Esophagus squamous epithelium (tissue), 5 donors: ENCODE measurements around the gene KIRREL1. TPM values are rescaled to one million over a fixed set of nuclear protein-coding genes. Genes with fewer than 3 reads are reported as not detected.

Experiments
- DNase-seq: peaks from one replicate; lab custom pipeline; 2025; lab: John Stamatoyannopoulos, UW
- H3K27ac ChIP-seq, 4 donors: fragments of 200-600 bp; sonication (generic); one replicate each; pipeline ENCODE4 v1.5.1; 2016 to 2019; ENCODE audit warnings: mild to moderate bottlenecking in 1 of 4
- H3K27me3 ChIP-seq, 4 donors: fragments of 200-600 bp; sonication (generic); 1 replicate in 3 of 4; 2 replicates in 1 of 4; pipeline versions ENCODE4 v1.5.1 to v1.6.0; 2017 to 2021; ENCODE audit warnings: antibody characterized with exemption in 1 of 4
- H3K36me3 ChIP-seq, 3 donors: fragments of 200-600 bp; sonication (generic); one replicate each; pipeline ENCODE4 v1.5.1; 2016 to 2019
- H3K4me1 ChIP-seq, 3 donors: fragments of 200-600 bp; sonication (generic); one replicate each; pipeline ENCODE4 v1.5.1; 2017 to 2019
- H3K4me3 ChIP-seq, 4 donors: fragments of 200-600 bp; sonication (generic); 1 replicate in 3 of 4; 2 replicates in 1 of 4; pipeline ENCODE4 v1.5.1; 2016 to 2019; ENCODE audit warnings: mild to moderate bottlenecking in 2 of 4, moderate library complexity in 1 of 4
- H3K9me3 ChIP-seq, 3 donors: fragments of 200-600 bp; sonication (generic); one replicate each; pipeline ENCODE4 v1.5.1; 2016 to 2019
- POLR2A ChIP-seq, 4 donors: fragments of 450-650 bp; IDR thresholded peaks; one replicate each; pipeline ENCODE4 v1.6.1; 2017; ENCODE audit warnings: antibody characterized with exemption in 4 of 4, mild to moderate bottlenecking in 4 of 4, moderate library complexity in 3 of 4
- WGBS, 2 donors: methylation state at CpG; one replicate each; pipeline ENCODE4 v1.1.5; 2018; 5-methylcytosine and 5-hydroxymethylcytosine counted together
- intact Hi-C: fragments of 100-400 bp; cut with DNase I; formaldehyde crosslinking; loops from one replicate; pipeline ENCODE4 v1.15.0; 2022
- total RNA-seq, 4 donors: library from RNA; depleted of rRNA; stranded (reverse); fragments of >200 nt; gene quantifications; one replicate each; pipeline ENCODE4 v1.1.0, GENCODE V29; 2016
- TF ChIP-seq, protein P1 (sequence below), 6 experiments: fragments of 450-650 bp in 4 of 6; fragments of 200-600 bp in 2 of 6; sonication (generic) in 2 of 6; IDR thresholded peaks; one replicate each; pipeline ENCODE4 v1.5.1; 2016 to 2019; ENCODE audit warnings: antibody characterized with exemption in 6 of 6, mild to moderate bottlenecking in 4 of 6, moderate library complexity in 4 of 6
- donor health status: DM: yes; HTN: yes; CAD: no.

Gene KIRREL1
- total RNA-seq, 4 donors from 2014 or later = 3.6 to 18.9 (median 15.2) TPM

DNA sequence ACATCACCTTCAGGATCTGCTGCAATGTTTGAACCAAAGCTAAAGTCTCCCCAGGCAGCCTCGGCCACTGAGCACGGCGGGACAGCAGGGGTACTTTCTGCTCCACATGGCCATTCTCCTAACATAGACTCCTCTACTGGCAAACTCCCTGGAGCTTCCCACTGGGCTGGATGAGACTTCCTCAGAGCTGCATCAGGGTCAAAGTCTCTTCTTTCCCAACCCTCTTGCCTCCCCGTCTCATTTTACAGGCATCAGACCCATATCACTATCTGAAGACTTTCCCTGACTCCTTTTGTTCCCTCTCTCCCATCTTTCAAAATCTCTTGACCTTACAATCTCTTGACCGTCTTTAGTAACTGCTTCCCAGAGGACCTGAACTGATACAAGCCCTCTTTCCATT is 42.2 kb upstream of the KIRREL1 start:
- Histone ChIP-seq H3K9me3 (no peaks in the 10 kb centered on the region), H3K4me3 (no peak overlapping the region), H3K27me3 (peaks cover 0 to 31% (median 0%) of the 10 kb centered on the region in 4 donors), H3K36me3 (no peaks in the 10 kb centered on the region), H3K27ac (no peak overlapping the region), H3K4me1 (no peaks in the 10 kb centered on the region)
- intact Hi-C loops = no loop called here
- TF ChIP-seq, protein P1, sequence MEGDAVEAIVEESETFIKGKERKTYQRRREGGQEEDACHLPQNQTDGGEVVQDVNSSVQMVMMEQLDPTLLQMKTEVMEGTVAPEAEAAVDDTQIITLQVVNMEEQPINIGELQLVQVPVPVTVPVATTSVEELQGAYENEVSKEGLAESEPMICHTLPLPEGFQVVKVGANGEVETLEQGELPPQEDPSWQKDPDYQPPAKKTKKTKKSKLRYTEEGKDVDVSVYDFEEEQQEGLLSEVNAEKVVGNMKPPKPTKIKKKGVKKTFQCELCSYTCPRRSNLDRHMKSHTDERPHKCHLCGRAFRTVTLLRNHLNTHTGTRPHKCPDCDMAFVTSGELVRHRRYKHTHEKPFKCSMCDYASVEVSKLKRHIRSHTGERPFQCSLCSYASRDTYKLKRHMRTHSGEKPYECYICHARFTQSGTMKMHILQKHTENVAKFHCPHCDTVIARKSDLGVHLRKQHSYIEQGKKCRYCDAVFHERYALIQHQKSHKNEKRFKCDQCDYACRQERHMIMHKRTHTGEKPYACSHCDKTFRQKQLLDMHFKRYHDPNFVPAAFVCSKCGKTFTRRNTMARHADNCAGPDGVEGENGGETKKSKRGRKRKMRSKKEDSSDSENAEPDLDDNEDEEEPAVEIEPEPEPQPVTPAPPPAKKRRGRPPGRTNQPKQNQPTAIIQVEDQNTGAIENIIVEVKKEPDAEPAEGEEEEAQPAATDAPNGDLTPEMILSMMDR (IDR thresholded peaks at IDR 0.05) = no peak
- TF ChIP-seq POLR2A (IDR thresholded peaks at IDR 0.05) = no peak
- no peak for DNase-seq
- WGBS, 2 donors = 75 to 76% methylated on average over 3 to 5 of the region's 5 CpGs

DNA sequence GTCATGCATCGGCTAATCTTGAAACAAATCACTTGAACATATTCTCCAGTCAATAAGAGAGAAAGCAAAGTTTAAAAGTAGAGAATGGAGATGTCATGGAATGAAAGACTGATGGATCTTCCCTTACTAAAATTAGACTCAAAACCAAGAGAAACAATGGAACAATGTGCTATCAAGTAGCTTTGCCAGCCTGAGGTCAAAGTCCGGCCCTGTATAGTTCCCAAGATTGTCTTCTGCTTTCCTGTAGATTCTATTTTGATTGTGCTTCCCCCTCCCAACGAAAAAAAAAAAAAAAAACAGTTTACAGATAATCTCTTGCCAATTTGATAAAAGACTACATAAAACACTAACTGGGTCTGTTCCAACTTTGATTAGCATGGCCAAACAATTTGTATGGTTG is 40.8 kb upstream of the KIRREL1 start:
- intact Hi-C loops = no loop called here
- Histone ChIP-seq H3K27me3 (peaks cover 0 to 40% (median 0%) of the 10 kb centered on the region in 4 donors), H3K27ac (no peak overlapping the region), H3K4me3 (no peak overlapping the region), H3K4me1 (no peaks in the 10 kb centered on the region), H3K36me3 (no peaks in the 10 kb centered on the region), H3K9me3 (no peaks in the 10 kb centered on the region)
- TF ChIP-seq, protein P1 (IDR thresholded peaks at IDR 0.05) = no peak
- no peak for TF ChIP-seq POLR2A (IDR thresholded peaks at IDR 0.05)
- no peak for DNase-seq
- WGBS, 2 donors = 32 to 38% methylated on average over 3 of the region's 3 CpGs

DNA sequence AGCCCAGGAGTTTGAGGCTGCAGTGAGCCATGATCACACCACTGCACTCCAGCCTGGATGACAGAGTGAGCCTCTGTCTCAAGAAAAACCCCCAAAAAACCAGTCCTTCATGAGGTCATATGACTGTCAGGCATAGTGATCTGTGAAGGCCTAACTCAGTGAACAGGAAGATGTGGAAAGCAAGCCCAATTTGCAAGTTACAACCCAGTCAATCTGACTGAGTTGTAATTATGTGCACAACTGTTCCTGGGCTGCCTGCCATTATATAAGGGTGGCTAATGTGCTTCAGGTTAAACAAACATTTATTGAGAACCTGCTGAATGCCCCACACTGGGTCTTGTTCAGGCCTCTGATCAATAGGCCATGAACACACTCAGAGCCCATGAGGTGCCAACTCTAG is 38.2 kb upstream of the KIRREL1 start:
- H3K4me1 ChIP-seq = no peaks in the 10 kb centered on the region
- H3K36me3 ChIP-seq = no peaks in the 10 kb centered on the region
- TF ChIP-seq POLR2A (IDR thresholded peaks at IDR 0.05) = no peak
- H3K4me3 ChIP-seq = no peak overlapping the region
- intact Hi-C loops = no loop called here
- no peak overlapping the region for H3K27ac ChIP-seq
- DNase-seq = no peak
- H3K27me3 ChIP-seq = peaks cover 0 to 40% (median 2%) of the 10 kb centered on the region in 4 donors
- H3K9me3 ChIP-seq = no peaks in the 10 kb centered on the region

DNA sequence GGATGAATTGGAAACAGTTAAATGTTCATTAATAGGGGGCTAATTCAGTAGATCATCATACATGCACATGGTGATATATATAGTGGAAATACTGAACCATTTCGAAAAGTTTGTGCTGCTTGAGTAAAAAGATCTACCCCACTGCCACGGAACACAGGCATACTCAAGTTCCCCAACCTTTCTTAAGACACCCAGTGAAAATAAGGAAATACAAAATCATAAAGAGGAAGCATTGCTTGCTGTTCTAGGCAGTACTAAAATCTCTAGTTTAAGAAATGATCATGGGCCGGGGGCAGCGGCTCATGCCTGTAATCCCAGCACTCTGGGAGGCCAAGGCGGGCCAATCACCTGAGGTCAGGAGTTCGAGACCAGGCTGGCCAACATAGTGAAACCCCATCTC is 37.6 kb upstream of the KIRREL1 start:
- Histone ChIP-seq H3K9me3 (no peaks in the 10 kb centered on the region), H3K4me1 (no peaks in the 10 kb centered on the region), H3K27me3 (peaks cover 0 to 37% (median 2%) of the 10 kb centered on the region in 4 donors), H3K4me3 (no peak overlapping the region), H3K27ac (no peak overlapping the region), H3K36me3 (no peaks in the 10 kb centered on the region)
- no peak for TF ChIP-seq POLR2A (IDR thresholded peaks at IDR 0.05)
- TF ChIP-seq, protein P1 (IDR thresholded peaks at IDR 0.05) = no peak
- intact Hi-C loops = no loop called here
- no peak for DNase-seq
- 66 to 79% methylated on average over 6 of the region's 6 CpGs for WGBS, 2 donors

DNA sequence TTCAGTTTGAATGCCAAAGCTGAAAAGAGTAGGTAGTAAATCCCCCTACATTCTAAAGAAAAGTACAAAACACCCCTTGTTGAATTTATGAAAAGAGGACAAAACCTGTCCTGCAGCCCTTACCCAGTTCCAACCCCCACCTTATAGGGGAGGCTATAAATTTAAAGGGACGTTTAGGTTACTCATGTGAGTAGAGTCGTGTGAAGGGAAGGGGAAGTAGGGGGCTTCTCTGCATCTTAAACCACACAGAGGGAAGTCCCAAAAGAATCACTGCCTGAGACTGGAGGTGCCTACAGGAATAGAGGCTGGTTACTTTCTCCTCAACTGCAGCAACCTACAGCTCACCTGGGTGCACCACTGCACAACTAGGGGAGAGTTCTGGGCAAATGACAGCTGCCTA is 36.7 kb upstream of the KIRREL1 start:
- no peak overlapping the region for H3K4me3 ChIP-seq
- H3K27me3 ChIP-seq = peaks cover 0 to 34% (median 2%) of the 10 kb centered on the region in 4 donors

More for the DNA sequence above, 36.7 kb upstream of the KIRREL1 start:
- H3K9me3 ChIP-seq = no peaks in the 10 kb centered on the region
- H3K36me3 ChIP-seq = no peaks in the 10 kb centered on the region
- TF ChIP-seq, protein P1 (IDR thresholded peaks at IDR 0.05) = no peak
- TF ChIP-seq POLR2A (IDR thresholded peaks at IDR 0.05) = no peak
- no peak overlapping the region for H3K27ac ChIP-seq
- WGBS, 2 donors = 18 to 30% methylated on average over 2 of the region's 2 CpGs
- no peak for DNase-seq
- H3K4me1 ChIP-seq = no peaks in the 10 kb centered on the region
- intact Hi-C loops = no loop called here
